Gastrocnemius medialis (tissue), 4 donors: Measurements from ENCODE around the gene SIAH2.

Experiments
- CTCF ChIP-seq, 5 experiments: fragments of 450-650 bp in 3 of 5; fragments of 200-600 bp in 2 of 5; sonication (generic) in 2 of 5; IDR thresholded peaks in 4 of 5; conservative IDR thresholded peaks in 1 of 5; 1 replicate in 4 of 5; 2 replicates in 1 of 5; pipeline ENCODE4 v1.5.1; 2016 to 2019; ENCODE audit warnings: antibody characterized with exemption in 5 of 5, mild to moderate bottlenecking in 3 of 5, moderate library complexity in 3 of 5
- POLR2A ChIP-seq, 2 donors: fragments of 450-650 bp; IDR thresholded peaks; one replicate each; pipeline ENCODE4 v1.6.1; 2017; ENCODE audit warnings: antibody characterized with exemption in 2 of 2, mild to moderate bottlenecking in 2 of 2, moderate library complexity in 2 of 2

- no peak for TF ChIP-seq CTCF (IDR thresholded peaks at IDR 0.05 in 4 of 5, conservative IDR thresholded peaks at IDR 0.05 in 1 of 5)
- TF ChIP-seq POLR2A (IDR thresholded peaks at IDR 0.05) = no peak
Observed at GRCh38 chr3:150723946-150724345, 39.0 kb downstream of the SIAH2 start.
